ENCODE data around the gene SLC16A2. TPM values are rescaled to one million over a fixed set of nuclear protein-coding genes. Genes with fewer than 3 reads are reported as not detected.

Gene SLC16A2
- total RNA-seq, 1 experiment from 2014 or later: 55.2 TPM

DNA sequence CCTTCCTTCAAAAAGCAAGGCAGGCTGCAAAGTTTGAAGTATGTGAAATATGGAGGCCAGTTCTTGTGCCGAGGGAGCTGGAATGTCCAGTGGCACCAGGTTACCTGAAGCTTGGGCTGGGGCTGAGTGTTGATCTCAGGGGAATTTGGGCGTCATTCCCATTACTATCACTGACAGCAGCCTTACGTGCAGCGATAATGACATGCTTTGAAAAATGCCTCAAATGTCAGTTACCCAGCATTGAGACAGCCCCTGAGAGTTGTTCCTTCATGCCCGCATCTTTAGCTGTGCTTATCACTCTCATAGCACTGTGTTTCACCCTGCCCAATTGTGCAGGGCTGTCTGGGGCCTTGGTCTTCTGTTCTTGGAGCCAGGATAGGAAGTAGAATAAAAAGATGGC is 27.4 kb downstream of the SLC16A2 start:
- Mint-ChIP-seq H3K36me3 (no peaks in the 10 kb centered on the region), H3K4me3 (no peak overlapping the region), H3K9me3 (peaks cover under 1% of the 10 kb centered on the region; the same call in 1 of the 2 replicates), H3K4me1 (peaks cover 13% of the 10 kb centered on the region), H3K27ac (no peak overlapping the region), H3K27me3 (ENCODE audit: low read depth) (no peaks in the 10 kb centered on the region)
- ATAC-seq (no peak), DNase-seq (ENCODE audit: low spot score) (no peak)
- POLR2A ChIA-PET: no interaction called here
- TF ChIP-seq, protein P1, sequence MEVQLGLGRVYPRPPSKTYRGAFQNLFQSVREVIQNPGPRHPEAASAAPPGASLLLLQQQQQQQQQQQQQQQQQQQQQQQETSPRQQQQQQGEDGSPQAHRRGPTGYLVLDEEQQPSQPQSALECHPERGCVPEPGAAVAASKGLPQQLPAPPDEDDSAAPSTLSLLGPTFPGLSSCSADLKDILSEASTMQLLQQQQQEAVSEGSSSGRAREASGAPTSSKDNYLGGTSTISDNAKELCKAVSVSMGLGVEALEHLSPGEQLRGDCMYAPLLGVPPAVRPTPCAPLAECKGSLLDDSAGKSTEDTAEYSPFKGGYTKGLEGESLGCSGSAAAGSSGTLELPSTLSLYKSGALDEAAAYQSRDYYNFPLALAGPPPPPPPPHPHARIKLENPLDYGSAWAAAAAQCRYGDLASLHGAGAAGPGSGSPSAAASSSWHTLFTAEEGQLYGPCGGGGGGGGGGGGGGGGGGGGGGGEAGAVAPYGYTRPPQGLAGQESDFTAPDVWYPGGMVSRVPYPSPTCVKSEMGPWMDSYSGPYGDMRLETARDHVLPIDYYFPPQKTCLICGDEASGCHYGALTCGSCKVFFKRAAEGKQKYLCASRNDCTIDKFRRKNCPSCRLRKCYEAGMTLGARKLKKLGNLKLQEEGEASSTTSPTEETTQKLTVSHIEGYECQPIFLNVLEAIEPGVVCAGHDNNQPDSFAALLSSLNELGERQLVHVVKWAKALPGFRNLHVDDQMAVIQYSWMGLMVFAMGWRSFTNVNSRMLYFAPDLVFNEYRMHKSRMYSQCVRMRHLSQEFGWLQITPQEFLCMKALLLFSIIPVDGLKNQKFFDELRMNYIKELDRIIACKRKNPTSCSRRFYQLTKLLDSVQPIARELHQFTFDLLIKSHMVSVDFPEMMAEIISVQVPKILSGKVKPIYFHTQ (CRISPR knock-in tag; IDR thresholded peaks at IDR 0.05): no peak
- TF ChIP-seq, protein P2, sequence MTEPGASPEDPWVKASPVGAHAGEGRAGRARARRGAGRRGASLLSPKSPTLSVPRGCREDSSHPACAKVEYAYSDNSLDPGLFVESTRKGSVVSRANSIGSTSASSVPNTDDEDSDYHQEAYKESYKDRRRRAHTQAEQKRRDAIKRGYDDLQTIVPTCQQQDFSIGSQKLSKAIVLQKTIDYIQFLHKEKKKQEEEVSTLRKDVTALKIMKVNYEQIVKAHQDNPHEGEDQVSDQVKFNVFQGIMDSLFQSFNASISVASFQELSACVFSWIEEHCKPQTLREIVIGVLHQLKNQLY (CRISPR knock-in tag; IDR thresholded peaks at IDR 0.05): no peak
- TF ChIP-seq, protein P3, sequence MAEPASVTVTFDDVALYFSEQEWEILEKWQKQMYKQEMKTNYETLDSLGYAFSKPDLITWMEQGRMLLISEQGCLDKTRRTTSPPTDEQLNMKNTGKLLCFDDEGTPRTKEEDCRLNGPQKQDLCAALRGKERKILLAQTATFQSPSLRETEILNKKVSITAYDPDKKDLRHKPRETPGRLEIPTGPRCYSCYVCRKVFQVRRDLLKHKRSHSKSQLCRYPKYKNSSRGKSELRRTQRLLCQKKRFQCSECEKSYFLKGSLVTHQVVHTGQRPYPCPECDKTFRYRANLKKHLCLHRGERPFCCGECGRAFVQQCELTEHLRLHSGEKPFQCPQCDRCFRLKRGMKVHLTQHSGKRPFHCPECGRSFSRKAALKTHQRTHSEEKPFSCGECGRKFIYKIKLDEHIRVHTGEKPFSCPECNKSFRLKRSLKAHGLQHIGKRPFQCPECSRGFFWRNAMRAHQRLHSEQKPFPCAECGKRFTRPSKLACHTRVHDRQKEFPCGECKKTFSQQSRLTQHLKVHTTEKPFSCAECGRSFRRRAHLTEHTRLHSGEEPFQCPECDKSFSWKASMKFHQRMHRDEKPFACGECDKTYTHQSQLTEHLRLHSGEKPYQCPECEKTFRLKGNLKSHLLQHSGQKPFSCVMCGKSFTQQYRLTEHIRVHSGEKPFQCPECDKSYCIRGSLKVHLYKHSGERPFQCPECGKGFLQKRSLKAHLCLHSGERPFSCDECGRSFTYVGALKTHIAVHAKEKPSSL (CRISPR knock-in tag; conservative IDR thresholded peaks at IDR 0.05): no peak
- TF ChIP-seq HMGA2 (CRISPR knock-in tag; IDR thresholded peaks at IDR 0.05) (no peak), NFE2L1 (CRISPR knock-in tag; IDR thresholded peaks at IDR 0.05) (no peak), NR3C1 (CRISPR knock-in tag; conservative IDR thresholded peaks at IDR 0.05; ENCODE audit: low read depth) (no peak), RELA (CRISPR knock-in tag; IDR thresholded peaks at IDR 0.05; ENCODE audit: borderline replicate concordance) (no peak), FOXP1 (CRISPR knock-in tag; IDR thresholded peaks at IDR 0.05; ENCODE audit: borderline replicate concordance) (no peak), JAZF1 (CRISPR knock-in tag; IDR thresholded peaks at IDR 0.05) (no peak), ZBTB21 (CRISPR knock-in tag; IDR thresholded peaks at IDR 0.05; ENCODE audit: borderline replicate concordance) (no peak)
- TF ChIP-seq, protein P4, sequence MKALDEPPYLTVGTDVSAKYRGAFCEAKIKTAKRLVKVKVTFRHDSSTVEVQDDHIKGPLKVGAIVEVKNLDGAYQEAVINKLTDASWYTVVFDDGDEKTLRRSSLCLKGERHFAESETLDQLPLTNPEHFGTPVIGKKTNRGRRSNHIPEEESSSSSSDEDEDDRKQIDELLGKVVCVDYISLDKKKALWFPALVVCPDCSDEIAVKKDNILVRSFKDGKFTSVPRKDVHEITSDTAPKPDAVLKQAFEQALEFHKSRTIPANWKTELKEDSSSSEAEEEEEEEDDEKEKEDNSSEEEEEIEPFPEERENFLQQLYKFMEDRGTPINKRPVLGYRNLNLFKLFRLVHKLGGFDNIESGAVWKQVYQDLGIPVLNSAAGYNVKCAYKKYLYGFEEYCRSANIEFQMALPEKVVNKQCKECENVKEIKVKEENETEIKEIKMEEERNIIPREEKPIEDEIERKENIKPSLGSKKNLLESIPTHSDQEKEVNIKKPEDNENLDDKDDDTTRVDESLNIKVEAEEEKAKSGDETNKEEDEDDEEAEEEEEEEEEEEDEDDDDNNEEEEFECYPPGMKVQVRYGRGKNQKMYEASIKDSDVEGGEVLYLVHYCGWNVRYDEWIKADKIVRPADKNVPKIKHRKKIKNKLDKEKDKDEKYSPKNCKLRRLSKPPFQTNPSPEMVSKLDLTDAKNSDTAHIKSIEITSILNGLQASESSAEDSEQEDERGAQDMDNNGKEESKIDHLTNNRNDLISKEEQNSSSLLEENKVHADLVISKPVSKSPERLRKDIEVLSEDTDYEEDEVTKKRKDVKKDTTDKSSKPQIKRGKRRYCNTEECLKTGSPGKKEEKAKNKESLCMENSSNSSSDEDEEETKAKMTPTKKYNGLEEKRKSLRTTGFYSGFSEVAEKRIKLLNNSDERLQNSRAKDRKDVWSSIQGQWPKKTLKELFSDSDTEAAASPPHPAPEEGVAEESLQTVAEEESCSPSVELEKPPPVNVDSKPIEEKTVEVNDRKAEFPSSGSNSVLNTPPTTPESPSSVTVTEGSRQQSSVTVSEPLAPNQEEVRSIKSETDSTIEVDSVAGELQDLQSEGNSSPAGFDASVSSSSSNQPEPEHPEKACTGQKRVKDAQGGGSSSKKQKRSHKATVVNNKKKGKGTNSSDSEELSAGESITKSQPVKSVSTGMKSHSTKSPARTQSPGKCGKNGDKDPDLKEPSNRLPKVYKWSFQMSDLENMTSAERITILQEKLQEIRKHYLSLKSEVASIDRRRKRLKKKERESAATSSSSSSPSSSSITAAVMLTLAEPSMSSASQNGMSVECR (CRISPR knock-in tag; IDR thresholded peaks at IDR 0.05; ENCODE audit: borderline replicate concordance): no peak
- TF ChIP-seq, protein P5, sequence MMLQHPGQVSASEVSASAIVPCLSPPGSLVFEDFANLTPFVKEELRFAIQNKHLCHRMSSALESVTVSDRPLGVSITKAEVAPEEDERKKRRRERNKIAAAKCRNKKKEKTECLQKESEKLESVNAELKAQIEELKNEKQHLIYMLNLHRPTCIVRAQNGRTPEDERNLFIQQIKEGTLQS (CRISPR knock-in tag; conservative IDR thresholded peaks at IDR 0.05): no peak
- TF ChIP-seq, protein P6, sequence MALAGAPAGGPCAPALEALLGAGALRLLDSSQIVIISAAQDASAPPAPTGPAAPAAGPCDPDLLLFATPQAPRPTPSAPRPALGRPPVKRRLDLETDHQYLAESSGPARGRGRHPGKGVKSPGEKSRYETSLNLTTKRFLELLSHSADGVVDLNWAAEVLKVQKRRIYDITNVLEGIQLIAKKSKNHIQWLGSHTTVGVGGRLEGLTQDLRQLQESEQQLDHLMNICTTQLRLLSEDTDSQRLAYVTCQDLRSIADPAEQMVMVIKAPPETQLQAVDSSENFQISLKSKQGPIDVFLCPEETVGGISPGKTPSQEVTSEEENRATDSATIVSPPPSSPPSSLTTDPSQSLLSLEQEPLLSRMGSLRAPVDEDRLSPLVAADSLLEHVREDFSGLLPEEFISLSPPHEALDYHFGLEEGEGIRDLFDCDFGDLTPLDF (CRISPR knock-in tag; IDR thresholded peaks at IDR 0.05): no peak
- CTCF ChIA-PET: no interaction called here
